GM23338 (cell line): ENCODE measurements around the gene MIR17HG.

Source experiments
- CREB1 ChIP-seq: fragments of 250-450 bp; sonication (Bioruptor Pico); IDR thresholded peaks from 2 replicates; pipeline ENCODE4 v1.5.0; 2020; ENCODE audit warnings: low read depth, mild to moderate bottlenecking, moderate library complexity
- EZH2 ChIP-seq: fragments of 200-600 bp; sonication (generic); IDR thresholded peaks from one replicate; pipeline ENCODE4 v1.8.0; 2017; ENCODE audit warnings: antibody characterized with exemption, mild to moderate bottlenecking, low read depth; ENCODE audit not compliant: unreplicated experiment
- EZH2phosphoT487 ChIP-seq: fragments of 200-600 bp; sonication (generic); IDR thresholded peaks from one replicate; pipeline ENCODE4 v1.8.1; 2018; ENCODE audit warnings: antibody characterized with exemption; ENCODE audit not compliant: unreplicated experiment
- JUNB ChIP-seq: IDR thresholded peaks from one replicate; pipeline ENCODE4 v1.6.1; 2016; ENCODE audit warnings: antibody characterized with exemption; ENCODE audit not compliant: unreplicated experiment
- POLR2AphosphoS5 ChIP-seq: IDR thresholded peaks from 2 replicates; pipeline ENCODE4 v1.6.1; 2016; ENCODE audit warnings: antibody characterized with exemption, low read depth
- TF ChIP-seq, protein P1 (sequence below), 2 experiments: fragments of 200-600 bp in 1 of 2; sonication (generic) in 1 of 2; conservative IDR thresholded peaks; 2 replicates each; pipeline versions ENCODE4 v1.5.1 to v1.6.1; 2016 to 2017; ENCODE audit warnings: antibody characterized with exemption in 2 of 2, low read depth in 2 of 2, mild to moderate bottlenecking in 2 of 2, moderate library complexity in 1 of 2

DNA sequence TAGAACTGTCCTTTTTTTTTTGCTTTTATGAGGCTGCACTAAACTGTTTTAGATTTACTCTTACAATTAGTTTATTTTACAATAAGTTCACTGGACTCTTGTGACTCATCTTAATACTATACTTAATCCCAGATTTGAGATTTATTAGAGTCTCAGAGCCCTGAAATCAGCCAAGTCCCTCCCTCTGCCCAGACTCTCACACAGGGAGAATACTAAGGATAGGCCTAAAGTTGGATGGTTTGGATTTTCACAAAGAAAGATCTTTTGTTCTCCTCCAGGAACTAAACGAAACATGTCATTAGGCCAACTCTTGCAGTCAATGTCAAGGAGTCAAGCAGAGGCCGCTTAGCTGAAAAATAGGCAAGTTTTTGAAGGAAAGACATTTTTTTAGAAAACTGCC, 42.7 kb upstream of the MIR17HG start:
- TF ChIP-seq, protein P1, sequence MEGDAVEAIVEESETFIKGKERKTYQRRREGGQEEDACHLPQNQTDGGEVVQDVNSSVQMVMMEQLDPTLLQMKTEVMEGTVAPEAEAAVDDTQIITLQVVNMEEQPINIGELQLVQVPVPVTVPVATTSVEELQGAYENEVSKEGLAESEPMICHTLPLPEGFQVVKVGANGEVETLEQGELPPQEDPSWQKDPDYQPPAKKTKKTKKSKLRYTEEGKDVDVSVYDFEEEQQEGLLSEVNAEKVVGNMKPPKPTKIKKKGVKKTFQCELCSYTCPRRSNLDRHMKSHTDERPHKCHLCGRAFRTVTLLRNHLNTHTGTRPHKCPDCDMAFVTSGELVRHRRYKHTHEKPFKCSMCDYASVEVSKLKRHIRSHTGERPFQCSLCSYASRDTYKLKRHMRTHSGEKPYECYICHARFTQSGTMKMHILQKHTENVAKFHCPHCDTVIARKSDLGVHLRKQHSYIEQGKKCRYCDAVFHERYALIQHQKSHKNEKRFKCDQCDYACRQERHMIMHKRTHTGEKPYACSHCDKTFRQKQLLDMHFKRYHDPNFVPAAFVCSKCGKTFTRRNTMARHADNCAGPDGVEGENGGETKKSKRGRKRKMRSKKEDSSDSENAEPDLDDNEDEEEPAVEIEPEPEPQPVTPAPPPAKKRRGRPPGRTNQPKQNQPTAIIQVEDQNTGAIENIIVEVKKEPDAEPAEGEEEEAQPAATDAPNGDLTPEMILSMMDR (conservative IDR thresholded peaks at IDR 0.05; ENCODE audit: low read depth in 2 of 2): no peak
- TF ChIP-seq EZH2phosphoT487 (no peak), CREB1 (CRISPR knock-in tag) (no peak), POLR2AphosphoS5 (no peak), EZH2 (no peak), JUNB (no peak)
